BE2C (cell line): ENCODE results near the gene SLC30A3.
A peak's percentile ranks its signal among the peaks of the same experiment; 100 is the strongest.

Source experiments
- DNase-seq: peaks from one replicate; pipeline ENCODE4 v3.0.0-alpha.2; 2020
- H3K27me3 ChIP-seq: fragments of 250-450 bp; sonication (Bioruptor Pico); 2 replicates; pipeline ENCODE4 v1.5.1; 2020; ENCODE audit warnings: mild to moderate bottlenecking
- H3K36me3 ChIP-seq: fragments of 250-450 bp; sonication (Bioruptor Pico); 2 replicates; pipeline ENCODE4 v1.5.1; 2020; ENCODE audit warnings: mild to moderate bottlenecking
- H3K4me1 ChIP-seq: fragments of 250-450 bp; sonication (Bioruptor Pico); 2 replicates; pipeline ENCODE4 v1.5.1; 2020
- H3K4me3 ChIP-seq: 2 replicates; pipeline ENCODE4 v1.5.1; 2011; ENCODE audit warnings: low read depth, low read length
- H3K9me3 ChIP-seq: fragments of 250-450 bp; sonication (Bioruptor Pico); 2 replicates; pipeline ENCODE4 v1.5.1; 2020
- TF ChIP-seq, protein P1 (sequence below): IDR thresholded peaks from 2 replicates; pipeline ENCODE4 v1.5.1; 2012; ENCODE audit warnings: mild to moderate bottlenecking, low read depth, low read length

SLC30A3 gene

DNA sequence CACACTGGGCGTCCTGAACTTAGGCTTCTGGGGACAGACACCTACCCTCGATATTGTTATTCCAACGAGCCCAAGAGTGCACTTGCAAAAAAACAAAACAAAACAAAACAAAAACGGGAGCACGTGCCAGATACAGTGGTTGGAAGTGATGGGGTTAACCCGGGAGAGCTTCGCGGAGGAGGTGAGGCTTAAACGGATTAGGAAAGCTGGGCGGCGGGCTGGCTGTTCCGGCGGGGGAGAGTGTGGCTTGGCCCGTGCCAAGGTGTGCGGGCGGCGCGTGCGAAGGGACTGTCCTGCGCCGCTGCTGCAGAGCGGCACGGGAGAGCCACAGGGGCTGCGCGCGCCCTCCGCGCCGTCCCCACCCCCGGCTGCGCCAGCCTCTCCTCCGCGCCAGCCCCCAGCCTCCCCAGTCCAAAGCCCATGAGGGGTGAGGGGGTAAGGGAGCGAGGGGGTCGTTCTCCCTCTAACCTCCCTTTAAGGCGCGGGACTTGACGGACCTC, 1.5 kb upstream of the SLC30A3 start:
- no peaks in the 10 kb centered on the region; the same call in 1 of the 2 replicates for H3K36me3 ChIP-seq
- peaks cover 57% of the 10 kb centered on the region for H3K27me3 ChIP-seq
- TF ChIP-seq, protein P1, sequence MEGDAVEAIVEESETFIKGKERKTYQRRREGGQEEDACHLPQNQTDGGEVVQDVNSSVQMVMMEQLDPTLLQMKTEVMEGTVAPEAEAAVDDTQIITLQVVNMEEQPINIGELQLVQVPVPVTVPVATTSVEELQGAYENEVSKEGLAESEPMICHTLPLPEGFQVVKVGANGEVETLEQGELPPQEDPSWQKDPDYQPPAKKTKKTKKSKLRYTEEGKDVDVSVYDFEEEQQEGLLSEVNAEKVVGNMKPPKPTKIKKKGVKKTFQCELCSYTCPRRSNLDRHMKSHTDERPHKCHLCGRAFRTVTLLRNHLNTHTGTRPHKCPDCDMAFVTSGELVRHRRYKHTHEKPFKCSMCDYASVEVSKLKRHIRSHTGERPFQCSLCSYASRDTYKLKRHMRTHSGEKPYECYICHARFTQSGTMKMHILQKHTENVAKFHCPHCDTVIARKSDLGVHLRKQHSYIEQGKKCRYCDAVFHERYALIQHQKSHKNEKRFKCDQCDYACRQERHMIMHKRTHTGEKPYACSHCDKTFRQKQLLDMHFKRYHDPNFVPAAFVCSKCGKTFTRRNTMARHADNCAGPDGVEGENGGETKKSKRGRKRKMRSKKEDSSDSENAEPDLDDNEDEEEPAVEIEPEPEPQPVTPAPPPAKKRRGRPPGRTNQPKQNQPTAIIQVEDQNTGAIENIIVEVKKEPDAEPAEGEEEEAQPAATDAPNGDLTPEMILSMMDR = no peak
- H3K4me1 ChIP-seq = peaks cover 8% of the 10 kb centered on the region
- no peak for DNase-seq
- H3K9me3 ChIP-seq = peaks cover 6% of the 10 kb centered on the region
- H3K4me3 ChIP-seq = peak overlapping the region; percentile 66

DNA sequence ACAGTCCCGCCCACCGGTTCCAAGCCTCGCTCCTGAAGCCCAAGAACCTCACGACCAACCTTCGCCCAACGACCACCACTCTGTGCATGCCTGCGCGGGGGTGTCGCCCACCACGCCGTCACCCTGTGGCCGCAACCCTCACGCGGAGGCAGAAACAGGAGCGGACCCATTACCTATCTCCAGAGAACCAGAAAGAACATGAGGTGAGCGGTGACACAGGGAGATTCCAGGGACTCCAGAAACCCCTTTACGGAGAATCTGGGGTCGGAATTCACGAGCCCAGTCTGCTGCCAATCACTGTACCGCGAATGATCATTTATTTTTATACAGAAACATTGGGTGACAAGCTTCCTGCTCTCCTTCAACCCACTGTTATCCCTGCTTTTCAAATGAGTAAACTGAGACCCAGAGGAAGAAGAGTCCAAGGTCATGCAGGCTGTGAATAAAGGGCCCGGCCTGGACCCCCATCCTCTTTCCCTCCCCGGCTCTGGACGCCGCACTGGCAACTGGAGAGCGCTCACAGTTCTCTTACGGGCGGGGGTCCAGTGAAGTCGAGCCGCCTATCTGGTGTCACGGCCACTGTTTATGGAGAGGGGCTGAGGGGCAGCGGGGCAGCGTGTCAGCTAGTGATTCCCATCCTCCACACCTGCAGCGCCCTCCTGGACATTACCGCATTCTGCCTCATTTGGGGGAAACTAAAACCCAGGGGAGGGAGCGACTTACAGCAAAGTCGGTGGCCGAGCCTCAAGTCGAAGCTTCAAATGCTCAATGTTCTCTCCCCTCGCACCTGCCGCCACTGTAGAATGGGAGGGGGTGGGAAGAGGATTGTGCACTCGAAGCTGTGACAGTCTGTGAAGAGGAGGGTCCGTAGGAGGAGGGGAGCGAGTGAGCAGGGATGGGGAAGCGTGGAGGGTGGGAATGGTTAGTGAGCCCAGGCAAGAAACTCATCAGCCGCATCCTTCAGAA, 723 bp upstream of the SLC30A3 start:
- peaks cover 6% of the 10 kb centered on the region for H3K9me3 ChIP-seq
- H3K36me3 ChIP-seq = no peaks in the 10 kb centered on the region; the same call in 1 of the 2 replicates
- no peak for DNase-seq
- H3K4me1 ChIP-seq = peaks cover 8% of the 10 kb centered on the region
- TF ChIP-seq, protein P1 = no peak
- peaks cover 57% of the 10 kb centered on the region for H3K27me3 ChIP-seq
- H3K4me3 ChIP-seq = peak overlapping the region; percentile 66

DNA sequence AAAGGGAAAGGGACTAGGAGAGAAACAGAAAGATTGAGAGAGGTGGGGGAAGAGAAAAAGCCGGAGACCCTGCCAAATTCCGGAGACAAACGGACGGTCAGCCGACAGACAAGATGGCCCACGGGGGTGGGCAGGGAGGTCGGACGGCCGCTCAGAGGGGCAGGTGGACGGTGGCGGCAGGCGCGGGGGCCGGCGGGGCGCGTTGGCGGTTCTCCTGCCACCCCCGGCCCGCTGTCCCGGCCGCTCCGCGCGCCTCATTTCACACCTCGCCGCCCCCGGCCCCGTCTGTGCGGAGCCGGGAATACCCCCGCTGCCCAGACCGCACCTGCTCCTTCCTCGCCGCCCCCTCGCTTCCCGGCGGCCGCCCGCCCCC, 935 bp downstream of the SLC30A3 start:
- Histone ChIP-seq H3K27me3 (peaks cover 57% of the 10 kb centered on the region), H3K4me1 (peaks cover 8% of the 10 kb centered on the region), H3K36me3 (no peaks in the 10 kb centered on the region; the same call in 1 of the 2 replicates), H3K9me3 (peaks cover 6% of the 10 kb centered on the region), H3K4me3 (no peak overlapping the region)
- DNase-seq = no peak
- TF ChIP-seq, protein P1 = no peak

DNA sequence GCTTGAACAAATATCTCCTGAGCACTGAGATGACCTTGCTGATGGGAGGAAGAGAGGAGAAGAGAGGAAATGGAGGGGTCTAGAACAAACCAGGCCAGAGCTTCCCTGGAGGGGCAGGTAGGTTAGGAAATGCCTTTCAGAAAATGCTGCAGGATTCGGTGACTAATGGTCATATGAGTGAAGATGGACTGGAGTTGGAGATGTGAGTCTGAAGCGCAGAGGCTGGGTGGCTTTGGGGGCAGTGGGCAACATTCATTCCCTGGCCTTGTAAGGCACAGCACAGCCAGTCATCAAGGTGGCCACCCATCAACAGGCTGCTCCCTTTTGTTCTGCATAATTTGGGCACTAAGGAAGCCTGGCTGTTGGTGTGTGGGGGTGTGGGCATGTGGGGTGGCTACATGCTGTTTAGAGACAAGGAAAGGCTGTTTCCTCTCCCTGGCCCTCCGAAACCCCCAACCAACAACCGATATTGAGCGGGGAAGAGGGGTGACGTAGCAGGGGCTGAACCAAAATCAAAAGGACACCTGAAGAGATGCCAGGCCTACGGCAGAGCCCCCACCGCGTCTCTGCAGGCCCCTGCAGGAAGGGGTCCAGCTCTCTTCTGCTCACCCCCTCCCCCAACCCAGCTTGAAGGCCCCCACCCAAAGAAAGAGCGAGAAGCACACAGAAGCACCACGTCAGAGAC, 1.5 kb downstream of the SLC30A3 start:
- Histone ChIP-seq H3K4me3 (no peak overlapping the region), H3K9me3 (peaks cover 6% of the 10 kb centered on the region), H3K36me3 (no peaks in the 10 kb centered on the region; the same call in 1 of the 2 replicates), H3K4me1 (peaks cover 8% of the 10 kb centered on the region), H3K27me3 (peaks cover 57% of the 10 kb centered on the region)
- DNase-seq = no peak
- TF ChIP-seq, protein P1 = no peak

DNA sequence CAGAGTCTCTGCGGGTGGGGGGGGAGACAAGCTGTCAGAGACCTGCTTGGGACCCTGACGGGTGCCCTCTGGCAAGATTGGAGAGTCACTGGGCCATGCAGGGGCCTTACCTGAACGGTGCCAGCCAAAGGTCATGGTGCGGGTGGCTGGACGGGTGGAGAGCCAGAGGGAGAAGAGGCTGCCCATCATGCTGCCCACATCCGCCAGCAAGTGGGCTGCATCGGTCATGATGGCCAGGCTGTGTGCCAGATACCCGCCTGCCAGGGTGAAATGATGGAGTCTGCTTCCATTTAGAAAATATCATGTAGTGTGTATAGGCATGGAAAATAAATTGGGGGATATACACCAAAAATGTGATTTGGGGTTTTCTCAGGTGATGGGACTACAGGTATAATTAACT, 4.8 kb downstream of the SLC30A3 start:
- Histone ChIP-seq H3K9me3 (no peaks in the 10 kb centered on the region), H3K4me1 (peaks cover 13% of the 10 kb centered on the region), H3K4me3 (no peak overlapping the region), H3K36me3 (no peaks in the 10 kb centered on the region), H3K27me3 (peaks cover 30% of the 10 kb centered on the region)
- TF ChIP-seq, protein P1 = no peak
- no peak for DNase-seq
